ENCODE measurements around the gene CEP20. TPM values are rescaled to one million over a fixed set of nuclear protein-coding genes. Genes with fewer than 3 reads are reported as not detected.

CEP20 gene
- total RNA-seq, 4 donors from 2014 or later: 46.2 to 64.4 (median 53.6) TPM

DNA sequence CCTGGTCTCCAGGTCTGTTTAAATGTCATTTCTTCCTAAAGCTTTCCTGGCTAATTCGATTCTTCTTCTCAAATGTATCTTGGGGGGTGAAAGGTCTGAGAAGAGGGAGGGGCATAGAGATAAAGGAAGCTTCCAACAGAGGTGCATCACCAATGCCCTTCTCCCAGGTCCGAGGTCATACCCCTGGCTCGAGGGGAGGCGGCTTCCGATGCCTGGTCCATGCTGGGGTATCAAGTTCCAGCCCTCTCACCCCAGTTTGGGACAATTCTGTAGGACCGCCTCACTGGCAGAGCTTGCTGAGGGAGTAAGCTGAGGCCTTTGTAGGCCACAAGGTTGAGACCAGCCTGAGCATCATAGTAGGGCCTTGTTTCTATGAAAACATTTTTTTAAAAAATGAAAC is 10.3 kb upstream of the CEP20 start:
- H3K27me3 ChIP-seq: no peaks in the 10 kb centered on the region
- DNase-seq: no peak
- TF ChIP-seq POLR2A (IDR thresholded peaks at IDR 0.05): no peak
- H3K9me3 ChIP-seq: no peaks in the 10 kb centered on the region
- intact Hi-C loops (cut with DNase I): loop anchor here (10.0 kb wide), 1 partner anchor 46 kb away; the partner anchor contains the start of gene ABCC1
- H3K4me1 ChIP-seq: peaks cover 6 to 7% of the 10 kb centered on the region in 2 donors
- 96 to 98% methylated on average over 6 of the region's 6 CpGs for WGBS, 2 donors
- no peak overlapping the region for H3K27ac ChIP-seq
- no peak overlapping the region for H3K4me3 ChIP-seq (replicated peaks in 1 of 3)
- H3K36me3 ChIP-seq: no peaks in the 10 kb centered on the region

DNA sequence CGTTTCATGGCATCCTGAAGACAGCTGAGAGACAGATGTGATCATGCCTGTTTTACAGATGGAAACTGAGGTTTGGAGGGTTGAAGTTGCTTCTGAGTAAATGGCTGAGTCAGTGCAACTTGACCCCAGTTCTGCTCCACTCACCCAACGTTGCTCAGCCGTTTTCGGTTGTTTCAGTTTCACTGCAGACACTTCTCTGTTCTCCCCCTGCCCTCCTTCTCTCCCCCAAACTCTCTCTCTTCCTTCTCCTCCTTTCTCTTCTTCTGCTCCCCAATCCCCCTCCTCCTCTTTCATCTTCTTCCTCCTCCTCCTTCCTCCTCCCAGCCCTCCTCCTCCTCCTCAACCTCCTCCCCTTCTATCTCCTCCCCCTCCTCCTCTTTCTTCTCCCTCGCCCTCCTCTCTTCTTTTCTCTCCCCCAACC is 9.4 kb upstream of the CEP20 start:
- DNase-seq: no peak
- Histone ChIP-seq H3K36me3 (no peaks in the 10 kb centered on the region), H3K4me3 (replicated peaks in 1 of 3) (no peak overlapping the region), H3K4me1 (peaks cover 6 to 7% of the 10 kb centered on the region in 2 donors), H3K27ac (no peak overlapping the region), H3K9me3 (no peaks in the 10 kb centered on the region), H3K27me3 (no peaks in the 10 kb centered on the region)
- WGBS, 2 donors: 54 to 59% methylated on average over 5 of the region's 5 CpGs
- intact Hi-C loops (cut with DNase I): loop anchor here (10.0 kb wide), 1 partner anchor 47 kb away; the partner anchor contains the start of gene ABCC1
- TF ChIP-seq, protein P1, sequence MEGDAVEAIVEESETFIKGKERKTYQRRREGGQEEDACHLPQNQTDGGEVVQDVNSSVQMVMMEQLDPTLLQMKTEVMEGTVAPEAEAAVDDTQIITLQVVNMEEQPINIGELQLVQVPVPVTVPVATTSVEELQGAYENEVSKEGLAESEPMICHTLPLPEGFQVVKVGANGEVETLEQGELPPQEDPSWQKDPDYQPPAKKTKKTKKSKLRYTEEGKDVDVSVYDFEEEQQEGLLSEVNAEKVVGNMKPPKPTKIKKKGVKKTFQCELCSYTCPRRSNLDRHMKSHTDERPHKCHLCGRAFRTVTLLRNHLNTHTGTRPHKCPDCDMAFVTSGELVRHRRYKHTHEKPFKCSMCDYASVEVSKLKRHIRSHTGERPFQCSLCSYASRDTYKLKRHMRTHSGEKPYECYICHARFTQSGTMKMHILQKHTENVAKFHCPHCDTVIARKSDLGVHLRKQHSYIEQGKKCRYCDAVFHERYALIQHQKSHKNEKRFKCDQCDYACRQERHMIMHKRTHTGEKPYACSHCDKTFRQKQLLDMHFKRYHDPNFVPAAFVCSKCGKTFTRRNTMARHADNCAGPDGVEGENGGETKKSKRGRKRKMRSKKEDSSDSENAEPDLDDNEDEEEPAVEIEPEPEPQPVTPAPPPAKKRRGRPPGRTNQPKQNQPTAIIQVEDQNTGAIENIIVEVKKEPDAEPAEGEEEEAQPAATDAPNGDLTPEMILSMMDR (IDR thresholded peaks at IDR 0.05): no peak
- TF ChIP-seq POLR2A (IDR thresholded peaks at IDR 0.05): no peak

DNA sequence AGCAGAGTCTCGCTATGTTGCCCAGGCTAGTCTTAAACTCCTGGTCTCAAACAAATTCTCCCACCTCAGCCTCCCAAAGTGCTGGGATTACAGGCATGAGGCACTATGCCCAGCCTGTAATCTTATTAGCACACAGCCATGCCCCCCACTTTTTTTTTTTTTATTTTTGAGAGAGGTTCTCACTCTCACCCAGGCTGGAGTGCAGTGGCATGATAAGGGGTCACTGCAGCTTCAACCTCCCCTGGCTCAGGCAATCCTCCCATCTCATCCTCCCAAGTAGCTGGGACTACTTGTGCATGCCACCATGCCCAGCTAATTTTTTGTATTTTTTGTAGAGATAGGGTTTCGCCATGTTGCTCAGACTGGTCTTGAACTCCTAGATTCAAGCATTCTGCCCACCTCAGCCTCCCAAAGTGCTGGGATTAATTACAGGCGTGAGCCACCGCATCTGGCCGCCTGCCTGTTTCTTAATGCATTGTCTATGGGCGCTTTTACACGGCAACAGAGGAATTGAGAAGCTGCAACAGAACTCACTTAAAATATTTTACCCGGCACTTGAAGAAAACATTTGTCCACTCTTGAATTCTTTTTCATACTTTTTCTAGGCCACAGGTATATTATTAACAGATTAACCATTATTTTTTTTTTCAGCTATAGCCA is 8.8 kb upstream of the CEP20 start:
- TF ChIP-seq, protein P1 (IDR thresholded peaks at IDR 0.05): no peak
- no peak for TF ChIP-seq POLR2A (IDR thresholded peaks at IDR 0.05)
- Histone ChIP-seq H3K4me1 (peaks cover 6 to 7% of the 10 kb centered on the region in 2 donors), H3K4me3 (replicated peaks in 1 of 3) (no peak overlapping the region), H3K27ac (no peak overlapping the region), H3K36me3 (no peaks in the 10 kb centered on the region), H3K9me3 (no peaks in the 10 kb centered on the region), H3K27me3 (no peaks in the 10 kb centered on the region)
- DNase-seq: no peak
- WGBS, 2 donors: 92 to 94% methylated on average over 8 of the region's 8 CpGs
- intact Hi-C loops (cut with DNase I): loop anchor here (10.0 kb wide), 1 partner anchor 48 kb away; the partner anchor contains the start of gene ABCC1

DNA sequence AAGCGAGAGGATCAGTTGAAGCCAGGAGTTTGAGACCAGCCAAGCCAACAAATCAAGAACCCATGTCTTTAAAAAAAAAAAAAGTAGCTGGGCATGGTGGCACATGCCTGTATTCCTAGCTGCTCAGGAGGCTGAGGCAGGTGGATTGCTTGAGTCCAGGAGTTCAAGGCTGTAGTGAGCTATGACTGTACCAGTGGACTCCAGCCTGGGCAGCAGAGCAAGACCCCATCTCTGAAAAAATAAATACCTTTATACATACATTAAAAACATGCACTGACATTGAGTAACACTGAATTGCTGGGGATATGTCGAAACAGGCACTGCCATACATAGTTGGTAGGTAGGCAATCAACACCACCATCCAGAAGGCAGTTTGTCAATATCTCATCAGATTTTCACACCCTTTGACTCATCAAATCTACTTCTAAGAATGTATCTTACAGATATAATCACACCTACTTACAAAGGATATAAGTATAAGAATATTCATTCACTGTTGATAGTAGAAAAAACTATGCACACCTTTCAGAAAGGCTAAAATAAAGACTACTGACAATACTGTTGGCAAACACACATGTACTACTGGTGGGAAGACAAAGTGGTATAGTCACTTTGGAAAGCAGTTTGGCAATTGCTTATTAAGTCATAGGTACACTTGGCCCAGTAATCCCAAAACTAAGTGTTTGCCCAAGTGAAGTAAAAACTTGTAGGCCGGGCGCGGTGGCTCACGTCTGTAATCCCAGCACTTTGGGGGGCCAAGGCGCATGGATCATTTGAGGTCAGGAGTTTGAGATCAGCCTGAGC is 6.4 kb upstream of the CEP20 start:
- no peak for TF ChIP-seq POLR2A (IDR thresholded peaks at IDR 0.05)
- TF ChIP-seq, protein P1 (IDR thresholded peaks at IDR 0.05): no peak
- H3K27me3 ChIP-seq: no peaks in the 10 kb centered on the region
- no peaks in the 10 kb centered on the region for H3K36me3 ChIP-seq
- H3K4me3 ChIP-seq (replicated peaks in 1 of 3): no peak overlapping the region
- DNase-seq: no peak
- H3K4me1 ChIP-seq: peaks cover 6% of the 10 kb centered on the region in 2 donors
- H3K9me3 ChIP-seq: no peaks in the 10 kb centered on the region
- 93 to 94% methylated on average over 7 of the region's 7 CpGs for WGBS, 2 donors
- intact Hi-C loops (cut with DNase I): loop anchor here (10.0 kb wide), 1 partner anchor 50 kb away; the partner anchor contains the start of gene ABCC1
- H3K27ac ChIP-seq: no peak overlapping the region

DNA sequence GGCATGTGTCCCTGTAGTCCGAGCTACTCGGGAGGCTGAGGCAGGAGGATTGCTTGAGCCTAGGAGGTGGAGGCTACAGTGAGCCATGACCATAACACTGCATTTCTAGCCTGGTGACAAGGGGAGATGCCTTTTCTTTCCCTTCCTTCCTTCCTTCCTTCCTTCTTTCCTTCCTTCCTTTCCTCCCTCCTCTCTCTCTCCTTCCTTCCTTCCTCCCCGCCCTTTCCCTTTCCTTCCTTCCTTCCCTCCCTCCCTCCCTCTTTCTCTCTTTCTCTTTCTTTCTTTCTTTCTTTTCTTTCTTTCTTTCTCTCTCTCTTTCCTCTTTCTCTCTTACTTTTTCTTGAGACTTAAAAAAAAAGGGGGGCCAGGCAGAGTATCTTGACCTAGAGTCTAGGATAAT is 3.1 kb upstream of the CEP20 start:
- WGBS, 2 donors: 76 to 83% methylated on average over 3 of the region's 3 CpGs
- Histone ChIP-seq H3K27me3 (no peaks in the 10 kb centered on the region), H3K4me1 (peaks cover 14 to 17% of the 10 kb centered on the region in 2 donors), H3K27ac (no peak overlapping the region), H3K4me3 (replicated peaks in 1 of 3) (no peak overlapping the region), H3K36me3 (no peaks in the 10 kb centered on the region), H3K9me3 (no peaks in the 10 kb centered on the region)
- no peak for DNase-seq
- intact Hi-C loops (cut with DNase I): loop anchor here (10.0 kb wide), 1 partner anchor 53 kb away; the partner anchor contains the start of gene ABCC1
- TF ChIP-seq POLR2A (IDR thresholded peaks at IDR 0.05): no peak
- TF ChIP-seq, protein P1 (IDR thresholded peaks at IDR 0.05): no peak

Data from thyroid gland (tissue), 4 donors.